GM12891 (cell line): Measurements from ENCODE around the gene SATB2.

ENCODE experiments used
- DNase-seq: peaks from one replicate; pipeline ENCODE4 v3.0.0; 2011; ENCODE audit warnings: low spot score; ENCODE audit not compliant: insufficient read length
- FAIRE-seq: peaks from 2 replicates; lab custom pipeline; 2011; peaks lifted over from hg19 to GRCh38; lab: Jason Lieb, UNC
- PAX5 ChIP-seq: IDR thresholded peaks from 2 replicates; pipeline ENCODE4 v1.6.1; 2011; ENCODE audit warnings: low read length, moderate library complexity, mild to moderate bottlenecking; ENCODE audit not compliant: insufficient read depth, severe bottlenecking
- POLR2A ChIP-seq: IDR thresholded peaks from 2 replicates; pipeline ENCODE4 v1.6.1; 2011; ENCODE audit warnings: low read depth, low read length, control low read depth
- POLR2AphosphoS5 ChIP-seq: IDR thresholded peaks from 2 replicates; pipeline ENCODE4 v1.6.1; 2011; ENCODE audit warnings: low read depth, low read length, control low read depth
- POU2F2 ChIP-seq: IDR thresholded peaks from 2 replicates; pipeline ENCODE4 v1.6.1; 2011; ENCODE audit warnings: low read depth, mild to moderate bottlenecking, control low read depth, low read length, moderate library complexity
- SPI1 ChIP-seq: IDR thresholded peaks from 2 replicates; pipeline ENCODE4 v1.6.1; 2011; ENCODE audit warnings: low read depth, low read length, control low read depth
- TAF1 ChIP-seq: IDR thresholded peaks from 2 replicates; pipeline ENCODE4 v1.6.1; 2011; ENCODE audit warnings: low read depth, low read length, control low read depth

Gene SATB2

GRCh38 chr2:199316851-199317250 is 140.9 kb downstream of the SATB2 start:
- no peak for DNase-seq
- no peak for FAIRE-seq
- TF ChIP-seq TAF1 = no peak
- no peak for TF ChIP-seq POLR2A
- TF ChIP-seq SPI1 = no peak
- TF ChIP-seq POLR2AphosphoS5 = no peak
- TF ChIP-seq PAX5 = no peak
- TF ChIP-seq POU2F2 = no peak

- FAIRE-seq = no peak
- TF ChIP-seq SPI1 (no peak), POLR2A (no peak), TAF1 (no peak), POU2F2 (no peak), PAX5 (no peak), POLR2AphosphoS5 (no peak)
- no peak for DNase-seq
Observed at GRCh38 chr2:199315299-199316179, 142.2 kb downstream of the SATB2 start.

GRCh38 chr2:199312931-199313330 is 144.8 kb downstream of the SATB2 start:
- DNase-seq (no peak), FAIRE-seq (no peak)
- TF ChIP-seq POLR2AphosphoS5 = no peak
- no peak for TF ChIP-seq SPI1
- TF ChIP-seq TAF1 = no peak
- no peak for TF ChIP-seq POU2F2
- no peak for TF ChIP-seq POLR2A
- no peak for TF ChIP-seq PAX5

DNA sequence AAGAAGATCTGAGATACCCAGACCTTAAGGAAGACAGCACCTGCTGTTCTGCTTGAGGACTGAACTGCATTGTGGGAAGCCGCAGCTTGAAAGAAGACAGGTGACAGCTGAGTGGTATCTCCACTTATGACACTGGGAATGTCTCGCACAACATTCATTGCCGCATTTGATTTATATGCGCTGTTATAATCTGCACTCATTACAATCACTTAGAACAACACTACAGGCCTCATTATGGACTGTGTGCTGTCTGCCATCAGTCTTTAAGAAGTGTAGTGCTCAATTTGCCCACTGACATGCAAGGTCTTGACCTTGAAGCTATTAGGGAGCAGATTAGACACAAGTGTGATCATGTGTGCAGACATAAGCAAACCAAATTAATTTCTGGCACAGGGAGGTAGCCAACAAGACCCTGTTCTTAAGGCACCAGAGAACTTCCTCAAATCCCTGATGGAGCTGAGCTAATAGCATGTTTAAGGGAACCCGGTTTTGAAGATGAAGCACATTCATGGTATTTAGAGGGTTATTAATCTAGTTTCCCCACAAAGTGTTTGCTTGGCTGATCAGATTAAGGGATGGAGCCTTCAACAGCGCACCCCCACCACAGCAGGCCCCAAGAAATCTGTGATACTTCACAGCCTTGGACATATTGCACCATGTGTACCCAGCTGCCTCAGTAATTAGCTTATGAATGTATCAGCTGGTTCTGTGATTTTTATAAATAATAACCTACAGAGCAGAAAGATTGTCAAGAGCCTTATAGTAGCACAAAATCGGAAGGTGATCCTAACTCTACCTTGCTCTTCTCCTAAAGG is 146.8 kb downstream of the SATB2 start:
- FAIRE-seq (no peak), DNase-seq (no peak)
- no peak for TF ChIP-seq PAX5
- no peak for TF ChIP-seq SPI1
- no peak for TF ChIP-seq POLR2AphosphoS5
- no peak for TF ChIP-seq POLR2A
- TF ChIP-seq TAF1 = no peak

DNA sequence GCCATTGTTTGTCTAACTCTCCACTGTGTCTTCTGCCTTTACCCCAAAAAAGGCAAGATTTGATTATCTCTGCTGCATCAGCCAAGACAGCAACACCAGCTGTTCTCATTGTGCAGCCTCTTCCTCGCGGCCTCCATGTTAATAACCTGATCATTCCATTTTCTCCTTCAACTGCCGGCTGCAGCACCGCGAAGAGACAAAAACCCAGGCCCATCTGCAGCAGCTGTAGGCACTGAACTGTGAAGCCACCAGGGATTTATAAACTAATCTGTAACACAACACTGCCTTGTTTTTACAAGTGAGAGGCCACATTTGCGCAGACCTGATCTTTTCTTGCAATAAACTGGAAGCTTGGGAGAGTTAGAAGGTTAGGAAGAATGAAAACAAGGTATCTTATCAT is 147.8 kb downstream of the SATB2 start:
- no peak for DNase-seq
- TF ChIP-seq PAX5 (no peak), SPI1 (no peak), TAF1 (no peak), POLR2A (no peak), POLR2AphosphoS5 (no peak), POU2F2 (no peak)
- no peak for FAIRE-seq

GRCh38 chr2:199309411-199309810 is 148.3 kb downstream of the SATB2 start:
- TF ChIP-seq TAF1 = no peak
- DNase-seq = no peak
- no peak for FAIRE-seq

GRCh38 chr2:199308567-199308966 is 149.2 kb downstream of the SATB2 start:
- TF ChIP-seq POLR2A (no peak), POLR2AphosphoS5 (no peak), POU2F2 (no peak), SPI1 (no peak), PAX5 (no peak), TAF1 (no peak)
- DNase-seq (no peak), FAIRE-seq (no peak)

DNA sequence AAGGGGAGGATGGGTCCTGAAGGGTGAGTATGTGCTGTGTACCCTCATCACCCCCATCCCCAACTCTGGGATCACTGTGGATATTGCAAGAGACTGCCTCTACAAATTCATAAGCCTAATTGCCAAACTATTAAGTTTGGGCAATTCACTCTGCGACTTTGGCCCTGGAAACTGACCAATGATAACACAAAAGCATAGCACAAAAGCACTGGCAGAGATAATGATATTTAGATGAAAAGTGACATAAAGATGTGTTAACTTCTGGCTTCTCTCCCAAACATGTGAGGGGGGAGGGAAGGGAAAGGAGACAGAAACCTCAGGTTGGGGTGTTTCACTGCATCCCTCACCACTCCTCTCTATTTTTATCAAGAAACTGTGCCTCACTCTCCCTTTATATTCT is 150.3 kb downstream of the SATB2 start:
- TF ChIP-seq TAF1 (no peak), SPI1 (no peak), POLR2AphosphoS5 (no peak), PAX5 (no peak)
- FAIRE-seq (no peak), DNase-seq (no peak)

- FAIRE-seq (no peak), DNase-seq (no peak)
Observed at GRCh38 chr2:199306116-199306515, 151.6 kb downstream of the SATB2 start.

More at GRCh38 chr2:199306116-199306515, 151.6 kb downstream of the SATB2 start:
- TF ChIP-seq PAX5 (no peak), POLR2A (no peak), SPI1 (no peak), POU2F2 (no peak), POLR2AphosphoS5 (no peak), TAF1 (no peak)
